ENCODE measurements around the gene NPIPA5. TPM values are rescaled to one million over a fixed set of nuclear protein-coding genes. Genes with fewer than 3 reads are reported as not detected.
"Not testable (repeated sequence)": the region's sequence is repeated elsewhere in the genome, so short reads cannot be mapped to it uniquely, and the experiment has no call there.

NPIPA5 gene
- total RNA-seq: 10 to 100 TPM; 15.4 to 21.8 TPM
- long read RNA-seq, donor 1: 0 reads
- long read RNA-seq, donor 2: 0 reads

GRCh38 chr16:15378194-15378593 lies at the start of gene NPIPA5:
Gene NPIPA5, minus strand, starts transcription at chr16:15378294. Its CDS starts 0 bp downstream, at chr16:15378294.
- DNase-seq (ENCODE audit: low spot score); intact Hi-C loops (cut with DNase I): not testable (repeated sequence)

GRCh38 chr16:15427648-15428239 lies 49.6 kb upstream of the NPIPA5 start:
- intact Hi-C loops (cut with DNase I): loop anchor here in 1 of 2 donors (10.0 kb wide), 1 partner anchor 767 kb away; no protein-coding TSS in a partner anchor

GRCh38 chr16:15426796-15427195 lies 48.7 kb upstream of the NPIPA5 start:
- intact Hi-C loops (cut with DNase I): loop anchor here in 1 of 2 donors (10.0 kb wide), 1 partner anchor 768 kb away; no protein-coding TSS in a partner anchor
- no peak for DNase-seq (ENCODE audit: low spot score)

More at GRCh38 chr16:15427648-15428239, 49.6 kb upstream of the NPIPA5 start:
- DNase-seq (ENCODE audit: low spot score): peak; percentile 85

- no peak for DNase-seq (ENCODE audit: low spot score)
- intact Hi-C loops (cut with DNase I): loop anchor here in 1 of 2 donors (10.0 kb wide), 1 partner anchor 769 kb away; no protein-coding TSS in a partner anchor
These were observed 47.8 kb upstream of the NPIPA5 start for GRCh38 chr16:15425861-15426260.

GRCh38 chr16:15422222-15422621 lies 44.1 kb upstream of the NPIPA5 start:
- intact Hi-C loops (cut with DNase I): loop anchor here in 1 of 2 donors (10.0 kb wide), 1 partner anchor 773 kb away; no protein-coding TSS in a partner anchor
- no peak for DNase-seq (ENCODE audit: low spot score)

- intact Hi-C loops (cut with DNase I): loop anchor here in 1 of 2 donors (10.0 kb wide), 1 partner anchor 773 kb away; no protein-coding TSS in a partner anchor
- not testable (repeated sequence) for DNase-seq (ENCODE audit: low spot score)
These were observed 43.6 kb upstream of the NPIPA5 start for GRCh38 chr16:15421696-15422095.

GRCh38 chr16:15418206-15418605 lies 40.1 kb upstream of the NPIPA5 start:
- intact Hi-C loops (cut with DNase I): no loop called here
- no peak for DNase-seq (ENCODE audit: low spot score)

- intact Hi-C loops (cut with DNase I): no loop called here
- DNase-seq (ENCODE audit: low spot score): no peak
These were observed 39.1 kb upstream of the NPIPA5 start for GRCh38 chr16:15417197-15417596.

GRCh38 chr16:15415511-15415985 lies 37.5 kb upstream of the NPIPA5 start:
- intact Hi-C loops (cut with DNase I): no loop called here
- DNase-seq (ENCODE audit: low spot score): no peak

GRCh38 chr16:15409476-15409875 lies 31.4 kb upstream of the NPIPA5 start:
- intact Hi-C loops (cut with DNase I); DNase-seq (ENCODE audit: low spot score): not testable (repeated sequence)

- DNase-seq (ENCODE audit: low spot score); intact Hi-C loops (cut with DNase I): not testable (repeated sequence)
These were observed 29.7 kb upstream of the NPIPA5 start for GRCh38 chr16:15407756-15408155.

GRCh38 chr16:15404792-15405191 lies 26.7 kb upstream of the NPIPA5 start:
- DNase-seq (ENCODE audit: low spot score): no peak
- intact Hi-C loops (cut with DNase I): no loop called here

GRCh38 chr16:15404091-15404490 lies 26.0 kb upstream of the NPIPA5 start:
- DNase-seq (ENCODE audit: low spot score); intact Hi-C loops (cut with DNase I): not testable (repeated sequence)

GRCh38 chr16:15403392-15403995 lies 25.4 kb upstream of the NPIPA5 start:
- intact Hi-C loops (cut with DNase I): no loop called here

GRCh38 chr16:15401972-15402371 lies 23.9 kb upstream of the NPIPA5 start:
- no peak for DNase-seq (ENCODE audit: low spot score)
- intact Hi-C loops (cut with DNase I): no loop called here

More at GRCh38 chr16:15403392-15403995, 25.4 kb upstream of the NPIPA5 start:
- no peak for DNase-seq (ENCODE audit: low spot score)

GRCh38 chr16:15400314-15400713 lies 22.2 kb upstream of the NPIPA5 start:
- DNase-seq (ENCODE audit: low spot score); intact Hi-C loops (cut with DNase I): not testable (repeated sequence)

- no peak for DNase-seq (ENCODE audit: low spot score)
- intact Hi-C loops (cut with DNase I): no loop called here
These were observed 21.2 kb upstream of the NPIPA5 start for GRCh38 chr16:15399317-15399716.

- intact Hi-C loops (cut with DNase I): no loop called here
- no peak for DNase-seq (ENCODE audit: low spot score)
These were observed 20.7 kb upstream of the NPIPA5 start for GRCh38 chr16:15398618-15399316.

- intact Hi-C loops (cut with DNase I): no loop called here
- no peak for DNase-seq (ENCODE audit: low spot score)
These were observed 19.0 kb upstream of the NPIPA5 start for GRCh38 chr16:15396948-15397594.

Measured in posterior vena cava (tissue), 2 donors.